HCEC 1CT (cell line): Measurements from ENCODE around the gene TPPP.
"Not testable (repeated sequence)": the region's sequence is repeated elsewhere in the genome, so short reads cannot be mapped to it uniquely, and the experiment has no call there.

Experiments
- DNase-seq: peaks from one replicate; pipeline ENCODE4 v3.0.0-alpha.2; 2017

The TPPP gene

DNA sequence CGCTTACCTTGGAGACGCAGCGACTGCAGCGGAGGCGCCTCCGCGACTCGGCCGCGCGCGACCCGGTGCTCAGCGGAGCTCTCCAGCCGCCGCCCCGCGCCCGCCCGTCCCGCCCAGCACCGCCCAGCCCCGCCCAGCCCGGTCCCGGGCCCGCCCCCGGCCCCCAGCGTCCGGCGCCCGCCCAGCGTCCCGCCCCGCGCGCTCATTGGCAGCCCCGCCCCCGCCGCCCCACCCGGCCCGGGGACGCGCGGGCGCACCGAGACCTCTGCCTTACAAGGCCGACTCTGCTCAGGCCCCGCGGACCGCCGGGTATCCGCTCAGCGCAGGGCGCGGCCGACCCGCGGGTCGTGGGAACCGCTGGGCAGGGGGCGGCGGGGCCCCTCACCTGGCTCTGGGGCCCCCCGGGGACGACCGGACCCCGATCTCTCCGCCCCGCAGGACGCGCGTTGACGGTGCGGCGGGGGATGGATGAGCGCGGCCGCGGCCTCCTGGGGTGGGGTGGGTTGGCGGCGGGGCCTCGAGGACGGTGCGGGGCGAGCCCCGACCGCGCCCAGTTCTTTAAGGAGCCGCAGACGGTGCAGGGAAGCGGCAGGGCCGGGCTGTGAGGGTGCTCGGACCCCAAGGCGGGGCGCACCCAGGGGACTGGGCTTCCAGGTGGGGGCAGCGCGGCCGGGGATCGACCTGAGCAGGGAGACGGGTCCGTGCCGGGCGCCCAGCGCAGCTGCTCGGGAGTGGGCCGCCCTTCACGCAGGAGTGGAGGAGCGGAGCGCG, at the start of gene TPPP:
TSS of gene TPPP (minus strand) at position 82 of the 771 bp plus-strand sequence. CDS start 15,292 bp downstream, outside the sequence.
- peak; percentile 49 for DNase-seq

DNA sequence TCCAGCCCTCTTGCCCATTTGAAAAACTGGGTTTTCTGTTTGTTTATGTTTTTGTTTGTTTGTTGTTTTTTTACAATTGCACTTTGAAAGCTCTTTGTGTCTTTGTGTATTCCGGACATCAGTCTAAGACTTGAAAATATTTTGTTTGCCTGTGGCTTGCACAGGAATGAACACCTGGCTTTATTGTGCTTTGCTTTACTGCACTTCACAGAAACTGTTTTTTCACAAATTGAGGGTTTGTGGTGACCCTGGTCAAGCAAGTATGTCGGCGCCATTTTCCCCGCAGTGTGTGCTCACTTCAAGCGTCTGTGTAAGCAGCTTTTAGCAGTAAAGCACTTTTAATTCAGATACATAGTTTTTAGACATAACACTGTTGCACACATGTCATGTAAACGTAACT, 49.1 kb upstream of the TPPP start:
- not testable (repeated sequence) for DNase-seq

DNA sequence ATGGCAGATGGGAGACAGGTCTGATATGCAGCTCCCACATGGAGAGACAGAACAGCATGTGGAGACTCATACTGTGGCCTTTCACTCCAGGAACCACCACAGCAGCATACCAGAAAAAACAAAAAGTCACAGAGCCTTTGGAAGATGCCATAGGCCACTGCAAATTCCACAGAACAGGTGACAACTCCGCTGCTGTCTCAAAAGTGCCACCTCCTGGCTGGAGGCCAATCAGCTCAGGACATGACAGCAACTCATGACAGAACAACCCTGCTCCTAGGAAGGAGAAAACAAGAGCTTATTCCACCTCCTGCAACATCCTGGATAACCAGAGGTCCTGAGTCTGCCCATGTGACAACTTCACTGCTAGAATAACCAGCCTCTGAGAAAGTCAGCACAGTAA, 41.0 kb upstream of the TPPP start:
- DNase-seq, result not testable (repeated sequence)

DNA sequence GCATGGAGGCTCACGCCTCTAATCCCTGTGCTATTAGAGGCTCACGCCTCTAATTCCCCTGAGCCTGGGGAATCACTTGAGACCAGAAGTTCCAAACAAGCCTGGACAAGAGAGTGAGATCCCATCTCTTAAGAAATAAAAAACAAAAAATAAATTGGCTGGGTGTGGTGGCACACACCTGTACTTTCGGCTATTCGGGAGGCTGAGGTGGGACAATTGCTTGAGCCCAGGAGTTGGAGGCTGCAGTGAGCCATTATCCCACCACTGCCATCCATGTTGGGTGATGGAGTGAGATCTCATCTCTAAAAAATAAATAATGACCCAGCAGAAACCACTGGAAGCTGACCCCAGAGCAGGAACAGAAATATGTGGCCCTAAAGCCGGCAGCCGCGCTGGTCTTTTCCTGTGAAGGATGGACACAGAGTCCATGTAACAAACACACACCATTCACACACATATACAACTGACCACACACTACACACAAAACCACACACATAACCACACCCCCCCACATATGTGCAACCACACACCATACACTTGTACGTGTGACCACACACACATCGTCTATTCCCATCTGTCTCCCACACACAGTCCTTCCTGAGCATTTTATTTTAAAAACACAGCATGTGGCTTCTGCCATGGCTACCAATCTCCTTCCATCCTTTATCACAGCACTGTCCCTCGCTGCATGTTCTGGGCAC, 39.8 kb upstream of the TPPP start:
- not testable (repeated sequence) for DNase-seq

DNA sequence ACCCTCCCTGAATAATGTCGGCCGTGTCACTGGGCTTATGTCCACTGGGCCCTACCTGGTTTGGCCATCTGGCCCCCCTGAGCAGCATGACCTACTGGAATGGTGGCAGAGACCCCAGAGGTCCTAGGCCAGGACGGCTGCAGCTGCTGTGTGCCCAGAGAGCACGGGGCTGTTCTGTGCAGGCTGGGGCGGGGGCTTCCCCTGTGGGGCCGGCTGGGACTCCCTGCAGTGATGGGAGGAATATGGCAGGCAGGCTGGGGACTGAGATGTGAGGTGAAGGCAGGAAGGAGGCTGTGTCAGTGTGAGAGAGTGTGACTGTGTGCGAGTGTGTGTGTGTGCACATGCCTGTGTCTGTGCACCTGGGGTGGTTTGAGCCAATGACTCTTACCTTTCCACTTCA, 36.1 kb upstream of the TPPP start:
- DNase-seq, result not testable (repeated sequence)

DNA sequence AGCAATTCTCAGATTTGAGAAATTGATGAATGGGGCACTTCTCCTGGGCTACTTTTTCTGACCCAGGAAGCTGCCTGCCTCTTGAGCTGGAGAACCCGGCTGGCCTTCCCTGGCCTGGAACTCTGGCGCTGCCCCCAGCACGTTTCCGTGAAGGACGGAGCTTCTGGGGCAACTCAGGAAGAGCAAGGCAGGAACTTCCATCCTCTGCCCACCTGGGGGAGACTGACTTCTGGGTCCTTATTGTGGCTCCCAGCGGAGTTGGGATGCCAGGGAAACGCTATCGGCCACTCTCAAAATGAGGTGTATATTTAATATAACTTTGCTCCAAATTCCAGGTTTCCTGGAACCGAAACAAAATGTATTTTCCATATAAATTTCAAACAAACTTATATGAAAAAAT, 33.9 kb upstream of the TPPP start:
- not testable (repeated sequence) for DNase-seq

DNA sequence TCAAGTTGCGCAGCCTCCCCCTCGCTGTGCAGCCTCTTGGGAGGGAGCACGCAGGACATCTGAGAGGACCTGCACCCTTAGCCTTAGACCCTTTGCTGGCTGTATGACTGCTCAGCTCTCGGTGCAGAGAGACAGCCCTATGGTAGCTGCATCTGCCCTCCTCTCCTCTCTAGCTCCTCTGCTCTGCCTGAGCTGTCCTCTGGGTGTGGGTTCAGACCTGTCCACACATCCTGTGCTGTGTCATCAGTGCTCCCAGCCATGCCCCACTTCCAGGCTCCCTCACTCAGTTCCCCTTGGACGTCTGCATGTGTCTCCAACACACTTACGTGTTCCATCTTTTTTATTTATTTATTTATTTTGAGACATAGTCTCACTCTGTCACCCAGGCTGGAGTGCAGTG, 30.7 kb upstream of the TPPP start:
- not testable (repeated sequence) for DNase-seq

DNA sequence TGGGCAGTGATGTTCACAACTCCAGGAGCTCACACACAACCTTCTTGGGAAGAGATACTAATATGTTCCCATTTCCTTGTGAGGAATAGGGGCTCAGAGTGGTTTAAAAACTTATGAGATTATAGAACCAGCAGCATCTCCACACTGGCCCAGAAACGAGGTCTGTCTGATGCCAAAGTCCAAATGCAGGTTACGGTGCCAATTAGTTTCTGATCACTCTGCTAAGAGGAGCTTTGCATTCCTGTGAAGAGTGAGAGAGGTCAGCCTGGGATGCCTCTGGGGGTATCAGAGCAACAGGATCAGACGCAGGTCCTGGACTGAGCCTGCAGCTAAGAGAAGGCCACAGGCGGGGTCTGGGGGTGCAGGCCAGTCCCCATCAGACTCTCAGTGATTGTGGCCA, 30.2 kb upstream of the TPPP start:
- DNase-seq, result not testable (repeated sequence)

DNA sequence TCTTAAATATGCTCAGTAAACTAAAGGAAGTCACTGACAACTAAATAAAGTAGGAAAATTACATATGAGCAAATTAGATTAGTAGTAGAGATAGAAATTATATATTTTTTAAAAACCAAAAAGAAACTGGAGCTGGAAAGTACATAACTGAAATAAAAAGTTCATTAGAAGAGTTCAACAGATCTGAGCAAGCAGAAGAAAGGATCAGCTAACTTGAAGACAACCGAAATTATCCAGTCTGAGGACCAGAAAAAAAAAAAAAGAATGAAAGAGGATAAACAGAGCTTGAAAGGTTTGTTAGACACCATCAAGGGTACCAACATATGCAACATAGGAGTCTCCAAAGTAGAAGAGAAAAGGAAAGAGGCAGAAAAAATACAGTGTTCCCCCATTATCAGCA, 26.2 kb upstream of the TPPP start:
- not testable (repeated sequence) for DNase-seq

DNA sequence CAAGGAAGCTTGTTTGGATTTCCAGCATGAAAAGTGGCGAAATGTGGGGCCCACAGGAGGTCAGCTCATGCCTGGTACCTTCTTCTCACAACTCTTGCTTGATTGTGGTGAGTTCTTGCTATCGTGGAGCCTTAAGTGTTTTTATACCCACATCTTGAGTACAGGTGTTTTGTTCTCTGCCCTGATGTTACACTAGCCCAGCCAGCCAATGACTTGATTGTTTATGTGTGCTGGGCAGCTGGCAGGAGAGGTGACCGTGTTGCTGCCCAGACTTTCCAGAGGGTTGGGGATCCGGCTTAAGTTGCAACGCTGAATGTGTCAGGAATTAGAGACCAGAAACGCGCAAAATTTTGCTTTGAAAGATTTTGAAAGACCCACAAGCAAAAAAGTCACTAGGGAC, 24.0 kb upstream of the TPPP start:
- no peak for DNase-seq

DNA sequence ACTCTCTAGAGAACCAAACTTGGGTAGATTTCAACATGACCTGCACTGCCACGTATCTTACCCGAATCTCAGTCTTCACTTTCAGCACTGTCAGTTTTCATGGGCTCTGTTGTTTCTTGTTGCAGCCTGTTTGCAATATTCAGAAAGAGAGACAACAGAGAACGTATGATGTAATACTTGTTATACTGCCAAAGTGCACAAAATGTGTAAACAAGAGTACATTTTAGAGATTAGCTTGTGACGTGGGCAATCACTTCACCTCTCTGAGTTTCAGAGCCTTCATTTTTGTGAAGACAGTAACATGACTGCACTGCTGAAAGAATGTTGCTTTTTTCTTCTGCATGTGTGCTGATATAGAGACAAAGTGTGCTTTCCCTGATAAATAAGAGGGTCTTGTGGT, 23.6 kb upstream of the TPPP start:
- DNase-seq, result not testable (repeated sequence)

DNA sequence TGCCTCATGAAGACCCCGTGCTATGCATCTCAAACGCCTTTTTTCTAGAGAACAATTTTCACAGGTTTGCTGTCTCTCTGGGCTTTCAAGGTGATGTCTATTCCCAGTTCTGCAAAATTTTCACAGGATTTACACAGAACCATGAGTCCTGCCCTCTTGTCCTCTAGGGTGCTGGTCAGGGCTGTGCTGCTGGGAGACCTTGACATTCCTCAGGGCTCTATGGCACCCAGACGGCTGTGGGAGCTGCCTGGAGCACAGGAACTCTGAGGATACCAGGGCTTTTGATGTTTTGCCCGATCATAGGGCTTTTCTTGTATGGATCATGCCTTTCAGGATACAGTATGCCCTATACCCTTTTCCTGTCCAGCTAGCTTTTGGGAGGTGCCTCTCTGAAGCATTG, 22.5 kb upstream of the TPPP start:
- DNase-seq, result not testable (repeated sequence)

DNA sequence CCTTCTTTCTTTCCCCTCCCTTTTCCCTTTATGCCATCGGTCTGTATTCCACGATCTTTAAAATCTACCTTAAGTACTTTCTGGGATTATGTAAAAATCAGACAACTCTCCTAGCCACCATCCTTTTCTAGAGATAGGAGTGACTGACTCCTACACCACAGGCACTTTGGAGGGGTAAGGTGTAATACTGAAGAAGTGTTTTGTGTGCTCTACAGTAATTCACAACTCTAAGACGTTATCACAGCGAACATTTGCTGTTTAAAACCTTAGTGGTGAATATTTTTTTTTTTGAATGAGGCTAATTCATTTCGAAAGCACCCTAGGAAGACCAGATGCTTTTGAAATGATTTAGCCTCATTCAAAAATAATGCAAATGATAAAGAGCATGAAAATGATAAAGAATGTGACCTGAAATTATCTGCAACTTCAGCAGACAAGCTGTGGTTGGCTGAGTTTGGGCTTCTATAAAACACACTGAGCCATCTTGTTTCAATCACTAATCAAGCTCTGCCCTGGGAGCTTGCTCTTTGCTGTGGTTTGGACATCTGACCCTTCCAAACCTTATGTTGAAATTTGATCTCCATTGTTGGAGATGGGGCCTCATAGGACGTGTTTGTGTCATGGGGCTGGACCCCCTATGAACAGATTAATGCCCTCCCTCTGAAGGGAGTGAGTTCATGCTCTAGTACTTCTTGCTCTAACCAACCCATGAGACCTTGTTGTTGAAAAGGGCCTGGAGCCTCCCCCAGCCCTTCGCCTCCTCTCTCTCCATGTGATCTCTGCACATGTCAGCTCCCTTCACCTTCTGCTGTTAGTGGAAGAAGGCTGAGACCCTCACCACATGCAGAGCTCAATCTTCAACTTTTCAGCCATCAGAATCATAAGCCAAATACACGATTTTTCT, 21.3 kb upstream of the TPPP start:
- not testable (repeated sequence) for DNase-seq

DNA sequence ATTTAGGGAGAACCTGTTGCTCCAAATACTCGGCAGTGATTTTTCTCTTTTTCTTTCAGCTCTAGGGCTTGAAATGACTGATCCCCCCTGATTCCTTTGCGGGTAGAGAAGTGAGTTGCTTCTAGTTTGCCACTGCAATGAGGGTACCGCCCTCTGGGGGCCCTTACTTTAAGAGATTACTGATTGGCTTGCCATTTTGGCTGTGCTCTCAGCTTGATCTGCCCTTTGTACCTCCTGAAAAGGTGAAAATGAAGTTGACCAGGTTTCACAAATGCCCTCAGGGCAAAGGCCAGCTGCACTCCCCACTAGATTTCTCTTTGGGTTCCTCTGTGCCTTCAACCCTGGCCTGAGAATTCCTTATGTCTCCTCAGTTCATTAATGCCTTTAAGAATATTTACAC, 20.5 kb upstream of the TPPP start:
- DNase-seq, result not testable (repeated sequence)

DNA sequence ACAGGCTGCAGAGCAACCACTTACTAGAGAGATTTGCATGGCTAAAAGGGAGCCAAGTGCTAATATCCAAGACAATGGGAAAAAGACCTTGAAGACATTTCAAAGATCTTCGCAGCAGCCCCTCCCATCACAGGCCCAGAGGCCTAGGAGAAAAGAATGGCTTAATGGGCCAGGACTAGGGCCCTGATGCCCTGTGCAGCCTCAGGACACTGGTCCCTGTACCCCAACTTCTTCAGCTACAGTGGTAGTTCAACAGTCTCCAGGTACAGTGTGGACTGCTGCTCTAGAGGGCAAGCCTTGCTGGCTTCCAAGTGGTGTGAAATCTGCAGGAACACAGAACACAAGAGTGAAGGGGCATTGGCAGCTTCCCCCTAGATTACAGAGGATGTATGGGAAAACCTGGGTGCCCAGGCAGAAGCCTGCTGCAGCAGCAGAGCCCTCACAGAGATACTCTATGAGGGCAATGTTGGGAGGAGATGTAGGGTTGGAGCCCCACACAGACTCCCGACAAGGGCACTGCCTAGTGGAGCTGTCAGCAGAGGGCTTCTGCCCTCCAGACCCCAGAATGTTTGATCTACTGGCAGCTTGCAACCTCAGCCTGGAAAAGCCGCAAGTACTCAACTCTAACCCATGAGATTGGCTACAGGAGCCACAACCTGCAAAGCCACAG, 15.8 kb upstream of the TPPP start:
- not testable (repeated sequence) for DNase-seq

DNA sequence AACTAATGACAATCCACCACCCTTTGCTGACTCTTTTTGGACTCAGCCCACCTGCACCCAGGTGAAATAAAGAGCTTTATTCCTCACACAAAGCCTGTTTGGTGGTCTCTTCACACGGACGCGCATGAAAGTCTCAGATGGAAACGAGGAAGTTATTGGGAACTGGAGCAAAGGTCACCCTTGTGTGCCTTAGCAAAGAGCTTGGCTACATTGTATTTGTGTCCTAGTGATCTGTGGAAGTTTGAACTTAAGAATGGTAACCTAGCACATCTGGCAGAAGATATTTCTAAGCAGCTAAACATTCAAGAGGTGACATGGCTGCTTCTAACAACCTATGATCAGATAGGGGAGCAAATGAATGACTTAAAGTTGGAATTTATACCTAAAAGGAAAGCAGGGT, 15.2 kb upstream of the TPPP start:
- DNase-seq, result not testable (repeated sequence)

DNA sequence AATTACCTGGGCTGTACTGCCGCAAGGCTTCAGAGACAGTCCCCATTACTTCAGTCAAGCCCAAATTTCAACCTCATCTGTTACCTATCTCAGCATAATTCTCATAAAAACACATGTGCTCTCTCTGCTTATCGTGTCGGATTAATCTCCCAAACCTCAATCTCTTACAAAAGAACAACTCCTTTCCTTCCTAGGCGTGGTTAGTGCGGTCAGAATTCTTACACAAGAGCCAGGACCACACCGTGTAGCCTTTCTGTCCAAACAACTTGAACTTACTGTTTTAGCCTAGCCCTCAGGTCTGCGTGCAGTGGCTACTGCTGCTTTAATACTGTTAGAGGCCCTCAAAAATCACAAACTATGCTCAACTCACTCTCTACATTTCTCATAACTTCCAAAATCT, 13.0 kb upstream of the TPPP start:
- not testable (repeated sequence) for DNase-seq

DNA sequence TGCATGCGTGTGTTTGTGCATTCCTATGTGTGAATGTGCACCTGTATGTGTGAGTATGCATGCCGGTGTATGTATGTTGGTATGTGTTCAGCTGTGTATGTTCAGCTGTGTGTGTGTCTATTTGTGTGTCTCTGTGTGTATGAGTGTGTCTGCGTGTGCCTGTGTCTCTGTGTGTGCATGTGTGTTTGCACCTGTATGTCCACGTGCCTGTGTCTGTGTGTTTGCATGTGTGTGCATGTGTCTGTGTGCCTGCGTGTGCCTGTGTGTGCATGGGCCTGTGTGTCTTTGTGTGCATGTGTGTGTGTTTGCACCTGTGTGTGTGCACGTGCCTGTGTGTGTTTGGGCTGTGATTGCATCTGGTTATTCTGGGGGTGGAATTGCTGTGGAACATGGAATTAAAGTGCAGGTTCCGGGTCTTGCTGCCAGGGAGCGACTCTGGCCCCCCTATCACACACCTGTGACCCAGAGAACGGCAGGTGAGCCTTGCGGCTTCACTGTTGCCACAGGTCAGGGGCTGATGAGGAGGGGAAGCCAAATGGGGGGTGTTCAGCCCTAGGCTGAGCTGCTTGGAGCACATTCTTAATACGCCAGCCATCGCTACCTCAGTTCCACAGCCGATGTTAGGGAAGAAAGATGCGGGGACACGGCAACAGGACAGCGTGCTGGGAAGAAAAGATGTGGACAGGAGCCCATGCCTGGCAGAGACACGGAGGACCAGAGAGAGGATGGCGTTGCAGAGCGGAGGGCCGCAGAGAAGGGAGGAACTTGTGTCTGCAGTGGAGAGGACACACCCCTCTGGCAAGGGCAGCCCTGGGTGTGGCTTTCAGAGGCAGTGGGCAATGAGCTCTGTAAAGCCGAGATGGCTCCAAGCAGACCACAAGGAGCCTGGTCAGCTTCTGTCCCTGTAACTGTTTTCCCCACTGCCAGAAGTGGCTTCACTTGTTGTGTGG, 3.9 kb upstream of the TPPP start:
- not testable (repeated sequence) for DNase-seq

DNA sequence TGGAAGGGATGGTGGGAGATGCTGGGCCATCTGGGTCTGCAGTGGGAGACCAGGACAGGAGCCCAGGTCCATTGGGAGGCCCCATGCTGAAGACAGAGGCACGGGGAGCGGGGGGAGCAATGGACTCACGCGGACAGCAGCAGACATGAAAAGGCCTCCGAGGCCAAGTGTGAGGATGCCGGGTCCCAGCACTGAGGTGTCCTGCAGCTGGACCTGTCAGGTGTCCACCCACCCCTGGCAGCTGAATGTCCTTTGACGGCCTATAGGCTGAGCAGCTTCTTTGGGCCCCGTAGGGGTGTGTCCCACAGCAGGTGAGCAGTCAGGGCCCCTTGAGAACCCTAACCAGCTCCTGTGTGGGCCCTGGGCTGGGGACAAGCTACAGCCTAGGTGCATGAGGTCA, 3.0 kb upstream of the TPPP start:
- DNase-seq, result not testable (repeated sequence)

DNA sequence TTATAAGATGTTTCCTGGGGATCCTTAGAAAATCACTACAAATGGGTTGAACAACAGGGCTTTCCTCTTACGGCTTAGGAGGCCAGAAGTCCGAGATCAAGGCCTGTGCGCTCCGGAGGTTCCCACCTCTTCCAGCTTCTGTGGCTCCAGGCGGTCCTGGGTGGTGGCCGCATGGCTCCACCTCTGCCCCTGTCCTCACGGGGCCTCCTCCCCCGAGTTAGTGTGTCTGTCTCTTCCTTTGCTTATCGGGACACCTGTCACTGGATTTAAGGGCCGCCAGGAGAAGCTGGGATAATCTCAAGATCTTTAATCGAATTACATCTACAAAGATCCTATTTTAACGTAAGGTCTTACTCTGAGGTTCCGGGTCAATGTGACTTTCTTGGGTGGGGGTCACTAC, 2.3 kb upstream of the TPPP start:
- DNase-seq, result not testable (repeated sequence)

DNA sequence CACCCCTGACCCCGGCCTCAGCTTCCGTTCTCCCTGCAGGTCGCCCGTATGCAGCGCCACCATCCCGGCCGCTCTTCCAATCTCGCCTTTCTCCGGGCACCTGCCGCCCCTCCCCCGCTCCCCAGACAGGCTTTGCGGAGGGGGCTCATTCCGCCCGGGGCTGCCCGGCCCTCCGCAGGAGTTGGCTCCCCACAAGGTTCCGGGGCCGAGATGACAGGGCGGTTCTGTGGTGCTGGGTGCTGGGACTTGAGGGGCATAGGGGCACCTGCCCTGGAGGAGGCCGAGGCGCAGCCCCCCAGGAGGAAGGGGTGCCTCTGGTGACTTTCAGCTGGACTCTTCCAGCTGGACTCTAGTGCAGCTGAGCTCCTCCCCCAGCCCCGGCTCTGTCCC, 885 bp upstream of the TPPP start:
- not testable (repeated sequence) for DNase-seq
